Measurements from ENCODE around the gene EIF4A2. TPM values are rescaled to one million over a fixed set of nuclear protein-coding genes. Genes with fewer than 3 reads are reported as not detected.

EIF4A2 gene
- total RNA-seq, 1 experiment from 2014 or later = 435 TPM

DNA sequence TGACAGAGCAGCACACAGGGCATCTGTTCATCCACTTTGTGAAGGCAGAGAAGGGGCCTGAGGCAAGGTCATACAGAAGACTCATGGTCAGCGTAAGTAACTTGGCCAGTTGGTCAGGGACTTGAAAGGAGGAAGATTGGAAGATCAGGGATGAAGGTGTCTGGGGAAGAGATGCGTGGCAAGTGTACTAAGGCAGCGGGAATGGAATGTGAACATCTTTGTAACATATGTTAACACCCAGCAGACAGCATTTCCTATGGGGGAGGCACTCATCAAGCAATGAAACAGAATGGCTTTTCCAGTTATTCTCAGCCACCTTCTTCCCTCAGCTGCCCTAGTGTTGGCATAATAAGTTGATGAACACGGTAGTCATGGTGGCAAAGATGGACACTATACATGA is 30.7 kb downstream of the EIF4A2 start:
- Histone ChIP-seq H3K9me3 (ENCODE audit: low read depth, low read length, poor library complexity, severe bottlenecking) (no peaks in the 10 kb centered on the region), H3K27me3 (replicated peaks; ENCODE audit: insufficient read depth, low read depth, low read length, poor library complexity) (no peaks in the 10 kb centered on the region), H3K27ac (ENCODE audit: low read depth, low read length, poor library complexity, severe bottlenecking) (no peak overlapping the region), H3K4me3 (ENCODE audit: low read depth, low read length, poor library complexity, severe bottlenecking) (no peak overlapping the region), H3K4me1 (ENCODE audit: insufficient read depth, low read length, poor library complexity, severe bottlenecking) (peaks cover 4% of the 10 kb centered on the region), H3K36me3 (ENCODE audit: insufficient read depth, low read length, poor library complexity, severe bottlenecking) (no peaks in the 10 kb centered on the region)
- TF ChIP-seq EZH2 (IDR thresholded peaks at IDR 0.05; ENCODE audit: borderline replicate concordance, low read depth, low read length, poor library complexity, severe bottlenecking) = no peak
- TF ChIP-seq, protein P1, sequence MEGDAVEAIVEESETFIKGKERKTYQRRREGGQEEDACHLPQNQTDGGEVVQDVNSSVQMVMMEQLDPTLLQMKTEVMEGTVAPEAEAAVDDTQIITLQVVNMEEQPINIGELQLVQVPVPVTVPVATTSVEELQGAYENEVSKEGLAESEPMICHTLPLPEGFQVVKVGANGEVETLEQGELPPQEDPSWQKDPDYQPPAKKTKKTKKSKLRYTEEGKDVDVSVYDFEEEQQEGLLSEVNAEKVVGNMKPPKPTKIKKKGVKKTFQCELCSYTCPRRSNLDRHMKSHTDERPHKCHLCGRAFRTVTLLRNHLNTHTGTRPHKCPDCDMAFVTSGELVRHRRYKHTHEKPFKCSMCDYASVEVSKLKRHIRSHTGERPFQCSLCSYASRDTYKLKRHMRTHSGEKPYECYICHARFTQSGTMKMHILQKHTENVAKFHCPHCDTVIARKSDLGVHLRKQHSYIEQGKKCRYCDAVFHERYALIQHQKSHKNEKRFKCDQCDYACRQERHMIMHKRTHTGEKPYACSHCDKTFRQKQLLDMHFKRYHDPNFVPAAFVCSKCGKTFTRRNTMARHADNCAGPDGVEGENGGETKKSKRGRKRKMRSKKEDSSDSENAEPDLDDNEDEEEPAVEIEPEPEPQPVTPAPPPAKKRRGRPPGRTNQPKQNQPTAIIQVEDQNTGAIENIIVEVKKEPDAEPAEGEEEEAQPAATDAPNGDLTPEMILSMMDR (conservative IDR thresholded peaks at IDR 0.05; ENCODE audit: low read depth, low read length) = no peak
- intact Hi-C loops (cut with micrococcal nuclease; ENCODE audit: unreplicated experiment) = no loop called here
- DNase-seq (ENCODE audit: low spot score) = no peak
- POLR2A ChIA-PET (ENCODE audit: low non-redundant PET) = no interaction called here
- CTCF ChIA-PET = no interaction called here
- BruUV-seq (replicated peaks) = no TSS peak

DNA sequence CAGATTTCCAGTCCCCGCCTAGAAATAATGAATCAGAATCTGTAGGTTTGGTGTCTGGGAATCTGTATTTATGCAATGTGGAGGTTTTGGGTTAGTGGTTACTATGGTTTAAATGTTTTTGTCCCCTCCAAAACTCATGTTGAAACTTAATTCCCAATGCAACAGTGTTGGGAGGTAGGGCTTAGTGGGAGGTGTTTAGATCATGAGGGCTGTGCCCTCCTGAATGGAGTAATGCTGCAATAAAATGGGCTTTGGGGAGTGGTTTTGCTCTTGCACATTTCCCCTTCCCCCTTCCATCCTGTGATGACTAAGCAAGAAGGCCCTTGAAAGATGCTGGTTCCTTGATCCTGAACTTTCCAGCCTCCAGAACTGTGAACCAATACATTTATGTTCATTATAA is 32.1 kb downstream of the EIF4A2 start:
- TF ChIP-seq, protein P1 (conservative IDR thresholded peaks at IDR 0.05; ENCODE audit: low read depth, low read length) = no peak
- no peak for TF ChIP-seq EZH2 (IDR thresholded peaks at IDR 0.05; ENCODE audit: borderline replicate concordance, low read depth, low read length, poor library complexity, severe bottlenecking)
- Histone ChIP-seq H3K9me3 (ENCODE audit: low read depth, low read length, poor library complexity, severe bottlenecking) (no peaks in the 10 kb centered on the region), H3K27me3 (replicated peaks; ENCODE audit: insufficient read depth, low read depth, low read length, poor library complexity) (no peaks in the 10 kb centered on the region), H3K27ac (ENCODE audit: low read depth, low read length, poor library complexity, severe bottlenecking) (no peak overlapping the region), H3K36me3 (ENCODE audit: insufficient read depth, low read length, poor library complexity, severe bottlenecking) (no peaks in the 10 kb centered on the region), H3K4me3 (ENCODE audit: low read depth, low read length, poor library complexity, severe bottlenecking) (no peak overlapping the region), H3K4me1 (ENCODE audit: insufficient read depth, low read length, poor library complexity, severe bottlenecking) (peaks cover 4% of the 10 kb centered on the region)
- BruUV-seq (replicated peaks) = no TSS peak
- peak; percentile 74 for DNase-seq (ENCODE audit: low spot score)
- POLR2A ChIA-PET (ENCODE audit: low non-redundant PET) = no interaction called here
- CTCF ChIA-PET = interaction anchor here (0.6 kb wide), 1 partner anchor 9 kb away, joined by 7 read pairs; no protein-coding TSS in a partner anchor
- intact Hi-C loops (cut with micrococcal nuclease; ENCODE audit: unreplicated experiment) = no loop called here

DNA sequence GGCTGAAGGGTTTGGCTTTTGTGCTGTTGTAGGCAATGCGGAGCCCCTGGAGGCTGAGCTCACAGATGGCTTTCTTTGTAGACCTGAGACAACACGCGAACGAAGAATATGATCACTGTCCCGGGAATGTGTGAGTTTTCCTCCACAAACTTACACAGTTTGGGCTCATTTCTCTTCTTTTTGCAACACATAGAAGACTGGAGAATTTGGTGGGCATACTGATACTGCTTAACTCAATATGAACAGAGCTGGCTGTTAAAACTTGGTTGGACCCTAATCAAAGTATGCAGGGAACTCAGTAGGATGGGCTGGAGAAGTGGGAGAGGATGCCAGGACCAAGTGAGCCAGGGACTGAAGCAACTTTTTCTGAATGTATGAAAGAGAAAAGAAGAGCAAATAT is 35.1 kb downstream of the EIF4A2 start:
- no peak overlapping the region for H3K27ac ChIP-seq (ENCODE audit: low read depth, low read length, poor library complexity, severe bottlenecking)
- DNase-seq (ENCODE audit: low spot score) = no peak
- ChIA-PET POLR2A (ENCODE audit: low non-redundant PET) (no interaction called here), CTCF (no interaction called here)
- TF ChIP-seq EZH2 (IDR thresholded peaks at IDR 0.05; ENCODE audit: borderline replicate concordance, low read depth, low read length, poor library complexity, severe bottlenecking) = no peak
- TF ChIP-seq, protein P1 (conservative IDR thresholded peaks at IDR 0.05; ENCODE audit: low read depth, low read length) = no peak
- intact Hi-C loops (cut with micrococcal nuclease; ENCODE audit: unreplicated experiment) = no loop called here
- no peak overlapping the region for H3K4me3 ChIP-seq (ENCODE audit: low read depth, low read length, poor library complexity, severe bottlenecking)
- no peaks in the 10 kb centered on the region for H3K36me3 ChIP-seq (ENCODE audit: insufficient read depth, low read length, poor library complexity, severe bottlenecking)
- peaks cover 9% of the 10 kb centered on the region for H3K4me1 ChIP-seq (ENCODE audit: insufficient read depth, low read length, poor library complexity, severe bottlenecking)
- no TSS peak for BruUV-seq (replicated peaks)
- H3K9me3 ChIP-seq (ENCODE audit: low read depth, low read length, poor library complexity, severe bottlenecking) = no peaks in the 10 kb centered on the region
- no peaks in the 10 kb centered on the region for H3K27me3 ChIP-seq (replicated peaks; ENCODE audit: insufficient read depth, low read depth, low read length, poor library complexity)
